ENCODE data around the gene RAPGEF1. TPM values are rescaled to one million over a fixed set of nuclear protein-coding genes. Genes with fewer than 3 reads are reported as not detected.

The RAPGEF1 gene
- polyA plus RNA-seq, 4 donors: 32.1 to 38.9 (median 37.6) TPM

- DNase-seq (ENCODE audit: low read depth in 4 of 4, low spot score in 3 of 4): no peak
These were observed 146.6 kb downstream of the RAPGEF1 start for GRCh38 chr9:131593091-131593820.

GRCh38 chr9:131591845-131592208 is 148.0 kb downstream of the RAPGEF1 start:
- no peak for DNase-seq (ENCODE audit: low read depth in 4 of 4, low spot score in 3 of 4)

GRCh38 chr9:131590907-131591844 is 148.7 kb downstream of the RAPGEF1 start:
- DNase-seq (ENCODE audit: low read depth in 4 of 4, low spot score in 3 of 4): peak in 2 of 4 donors; percentile 45 to 55

DNA sequence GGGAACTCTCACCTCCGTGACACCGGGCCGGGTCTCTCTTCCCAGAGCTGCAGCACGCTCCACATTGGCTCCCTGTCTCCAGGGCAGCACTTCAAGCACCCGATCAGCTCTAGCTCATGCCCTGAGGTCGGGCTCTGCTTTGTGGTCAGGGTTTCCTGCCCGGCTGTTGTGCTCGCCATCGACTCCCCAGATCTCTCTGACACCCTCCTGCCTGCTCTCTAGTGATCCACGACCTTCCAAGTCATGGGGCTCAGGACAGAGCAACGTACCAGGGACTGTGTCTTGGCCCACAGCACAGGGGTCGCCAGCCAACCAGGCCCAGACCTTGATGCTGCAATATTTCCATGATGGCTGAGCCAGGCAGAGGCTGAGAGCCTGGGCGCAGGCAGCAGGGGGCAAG is 149.4 kb downstream of the RAPGEF1 start:
- no peak for DNase-seq (ENCODE audit: low read depth in 4 of 4, low spot score in 3 of 4)

GRCh38 chr9:131589993-131590392 is 149.9 kb downstream of the RAPGEF1 start:
- no peak for DNase-seq (ENCODE audit: low read depth in 4 of 4, low spot score in 3 of 4)

GRCh38 chr9:131589124-131589711 is 150.7 kb downstream of the RAPGEF1 start:
- no peak for DNase-seq (ENCODE audit: low read depth in 4 of 4, low spot score in 3 of 4)

GRCh38 chr9:131588396-131588795 is 151.5 kb downstream of the RAPGEF1 start:
- no peak for DNase-seq (ENCODE audit: low read depth in 4 of 4, low spot score in 3 of 4)

GRCh38 chr9:131587906-131588305 is 152.0 kb downstream of the RAPGEF1 start:
- no peak for DNase-seq (ENCODE audit: low read depth in 4 of 4, low spot score in 3 of 4)

DNA sequence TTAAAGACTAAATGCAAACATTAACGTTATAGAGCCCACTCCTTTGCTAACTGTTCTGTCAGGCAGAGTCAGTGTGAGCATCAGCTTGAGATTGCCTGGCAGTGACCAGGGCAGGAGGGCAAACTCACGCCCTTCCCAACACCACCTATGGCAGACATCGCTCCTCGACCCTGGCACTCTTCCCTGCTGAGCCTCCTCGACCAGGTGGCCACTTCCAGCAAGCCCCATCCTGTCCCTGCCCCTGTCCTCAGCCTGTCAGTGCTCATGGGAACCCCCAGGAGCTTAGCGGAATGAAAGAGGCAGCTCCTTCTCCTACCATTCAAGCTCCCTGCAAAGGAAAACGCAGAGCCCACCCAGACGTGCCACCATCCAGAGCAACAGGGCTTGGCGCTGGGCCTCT is 152.5 kb downstream of the RAPGEF1 start:
- DNase-seq (ENCODE audit: low read depth in 4 of 4, low spot score in 3 of 4): no peak

DNA sequence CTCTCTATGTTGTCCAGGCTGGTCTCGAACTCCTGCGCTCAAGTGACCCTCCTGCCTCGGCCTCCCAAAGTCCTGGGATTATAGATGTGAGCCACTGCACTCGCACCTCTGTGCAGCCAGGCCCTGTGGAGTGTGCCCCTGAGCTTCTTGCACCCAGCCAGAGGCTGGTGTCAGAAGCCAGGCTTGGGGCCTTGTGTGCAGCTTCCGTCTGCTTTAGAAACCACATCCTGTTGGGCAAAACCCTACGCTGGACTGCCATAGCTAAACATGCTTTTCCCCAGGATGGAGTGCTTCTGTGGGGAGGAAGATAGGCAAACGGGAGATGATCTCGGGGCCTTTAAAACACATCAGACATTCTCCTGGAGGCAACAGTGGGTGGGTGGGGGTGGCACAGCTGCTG is 154.5 kb downstream of the RAPGEF1 start:
- no peak for DNase-seq (ENCODE audit: low read depth in 4 of 4, low spot score in 3 of 4)

GRCh38 chr9:131584858-131585257 is 155.0 kb downstream of the RAPGEF1 start:
- DNase-seq (ENCODE audit: low read depth in 4 of 4, low spot score in 3 of 4): no peak

GRCh38 chr9:131583836-131584555 is 155.9 kb downstream of the RAPGEF1 start:
- DNase-seq (ENCODE audit: low read depth in 4 of 4, low spot score in 3 of 4): no peak

- no peak for DNase-seq (ENCODE audit: low read depth in 4 of 4, low spot score in 3 of 4)
These were observed 156.6 kb downstream of the RAPGEF1 start for GRCh38 chr9:131583337-131583645.

DNA sequence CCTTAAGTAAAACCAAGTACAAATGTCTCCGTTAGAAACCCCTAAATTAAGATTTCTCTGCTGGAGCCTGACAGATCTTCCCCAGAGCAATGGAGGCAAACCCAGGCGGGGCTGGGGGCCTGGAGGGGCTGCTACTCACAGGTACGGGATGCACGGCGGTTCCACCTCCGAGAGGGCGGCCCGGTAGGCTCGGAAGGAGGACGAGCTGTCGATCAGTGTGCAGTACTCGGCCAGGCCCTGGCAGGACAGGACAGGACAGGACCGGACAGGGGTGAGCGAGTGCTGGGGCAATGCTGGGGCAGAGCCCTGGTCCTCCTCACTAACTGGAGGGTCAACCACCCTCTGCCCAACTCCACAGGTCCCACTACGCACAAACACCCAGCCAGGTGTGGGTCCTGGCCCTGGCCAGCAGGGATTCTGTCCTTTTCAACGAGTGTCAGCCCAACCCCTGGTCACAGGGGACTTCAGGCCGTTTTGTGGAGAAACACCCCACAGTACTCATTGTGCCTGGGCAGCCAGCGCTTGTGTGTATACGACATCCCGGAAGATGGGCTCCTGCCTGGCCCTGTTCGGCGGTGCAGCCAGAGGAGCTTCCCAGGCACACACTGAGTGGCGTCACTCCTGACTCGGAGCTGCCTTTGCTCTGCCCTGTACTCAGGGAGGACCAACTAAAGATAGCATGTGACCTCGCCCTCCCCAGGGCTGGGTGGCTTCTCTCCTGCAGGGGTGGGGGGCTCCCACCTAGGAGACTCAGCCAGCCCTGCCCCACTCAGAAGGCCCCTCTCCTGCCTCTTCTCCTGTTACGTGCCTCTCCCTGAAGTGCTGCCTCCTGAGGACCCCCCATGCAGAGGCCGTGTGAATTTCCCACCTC is 157.2 kb downstream of the RAPGEF1 start:
- DNase-seq (ENCODE audit: low read depth in 4 of 4, low spot score in 3 of 4): no peak

DNA sequence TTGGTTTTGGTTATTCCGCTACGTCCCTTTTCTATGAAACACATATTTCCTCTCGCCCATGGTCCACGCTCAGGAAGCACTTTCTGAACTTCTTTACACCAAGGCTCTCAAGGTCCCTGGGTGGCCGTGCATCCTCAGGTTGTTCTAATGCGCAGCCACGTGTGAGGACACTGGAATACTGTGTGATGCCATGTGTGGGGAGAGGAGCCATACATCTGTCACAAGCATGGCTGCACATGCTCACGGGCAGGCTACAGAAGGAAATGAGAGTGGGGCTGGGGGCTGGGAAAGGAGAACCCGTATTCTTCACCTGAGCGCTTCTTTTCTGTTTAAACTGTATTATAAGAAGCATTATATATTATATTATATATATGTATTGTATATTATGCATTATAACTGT is 157.8 kb downstream of the RAPGEF1 start:
- DNase-seq (ENCODE audit: low read depth in 4 of 4, low spot score in 3 of 4): no peak

GRCh38 chr9:131580358-131580757 is 159.5 kb downstream of the RAPGEF1 start:
- no peak for DNase-seq (ENCODE audit: low read depth in 4 of 4, low spot score in 3 of 4)

DNA sequence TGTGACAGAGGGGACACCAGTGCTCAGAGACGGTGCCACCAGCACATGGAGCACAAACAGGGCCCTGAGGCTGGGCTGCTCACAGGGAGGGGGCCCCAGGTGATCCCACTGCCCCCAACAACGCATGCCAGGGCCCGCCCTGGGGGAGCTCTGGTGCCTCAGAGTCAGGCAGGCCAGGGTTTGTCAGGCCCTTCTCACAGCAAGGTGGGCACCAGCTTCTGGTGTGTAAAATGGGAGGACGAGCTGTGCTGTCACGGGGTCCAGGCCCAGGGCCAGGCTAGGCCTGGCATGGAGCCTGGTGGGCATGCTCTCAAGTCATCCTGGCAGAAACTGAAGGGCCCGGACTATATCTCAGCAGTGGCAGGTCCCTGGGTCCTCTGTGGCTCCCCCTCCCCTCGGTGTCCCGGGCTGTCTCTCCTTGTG is 160.1 kb downstream of the RAPGEF1 start:
- DNase-seq (ENCODE audit: low read depth in 4 of 4, low spot score in 3 of 4): no peak

- DNase-seq (ENCODE audit: low read depth in 4 of 4, low spot score in 3 of 4): no peak
These were observed 161.0 kb downstream of the RAPGEF1 start for GRCh38 chr9:131578731-131579504.

GRCh38 chr9:131578021-131578420 is 161.9 kb downstream of the RAPGEF1 start:
- no peak for DNase-seq (ENCODE audit: low read depth in 4 of 4, low spot score in 3 of 4)
